ENCODE results near the gene ELK4.

The ELK4 gene

GRCh38 chr1:205584732-205585131 is 47.1 kb downstream of the ELK4 start:
- DNase-seq (ENCODE audit: insufficient read length, low spot score) (no peak), FAIRE-seq (no peak)

GRCh38 chr1:205583461-205584130 is 48.2 kb downstream of the ELK4 start:
- FAIRE-seq (no peak), DNase-seq (ENCODE audit: insufficient read length, low spot score) (no peak)

- no peak for DNase-seq (ENCODE audit: insufficient read length, low spot score)
Measured at GRCh38 chr1:205582471-205583291, 49.1 kb downstream of the ELK4 start.

GRCh38 chr1:205582046-205582445 is 49.8 kb downstream of the ELK4 start:
- FAIRE-seq, result no peak

More at GRCh38 chr1:205582471-205583291, 49.1 kb downstream of the ELK4 start:
- FAIRE-seq, result no peak

GRCh38 chr1:205581321-205581980 is 50.4 kb downstream of the ELK4 start:
- FAIRE-seq, result no peak
- no peak for DNase-seq (ENCODE audit: insufficient read length, low spot score)

More at GRCh38 chr1:205582046-205582445, 49.8 kb downstream of the ELK4 start:
- no peak for DNase-seq (ENCODE audit: insufficient read length, low spot score)

GRCh38 chr1:205580923-205581180 is 51.0 kb downstream of the ELK4 start:
- FAIRE-seq, result no peak
- DNase-seq (ENCODE audit: insufficient read length, low spot score), result no peak

- DNase-seq (ENCODE audit: insufficient read length, low spot score) (no peak), FAIRE-seq (no peak)
Measured at GRCh38 chr1:205580140-205580922, 51.5 kb downstream of the ELK4 start.

GRCh38 chr1:205579711-205580110 is 52.1 kb downstream of the ELK4 start:
- DNase-seq (ENCODE audit: insufficient read length, low spot score) (no peak), FAIRE-seq (no peak)

GRCh38 chr1:205578780-205579571 is 52.8 kb downstream of the ELK4 start:
- FAIRE-seq (no peak), DNase-seq (ENCODE audit: insufficient read length, low spot score) (no peak)

- no peak for FAIRE-seq
- no peak for DNase-seq (ENCODE audit: insufficient read length, low spot score)
Measured at GRCh38 chr1:205577874-205578658, 53.7 kb downstream of the ELK4 start.

GRCh38 chr1:205576805-205577761 is 54.7 kb downstream of the ELK4 start:
- DNase-seq (ENCODE audit: insufficient read length, low spot score) (no peak), FAIRE-seq (no peak)

GRCh38 chr1:205576011-205576410 is 55.8 kb downstream of the ELK4 start:
- no peak for DNase-seq (ENCODE audit: insufficient read length, low spot score)

GRCh38 chr1:205575294-205575885 is 56.4 kb downstream of the ELK4 start:
- FAIRE-seq (no peak), DNase-seq (ENCODE audit: insufficient read length, low spot score) (no peak)

More at GRCh38 chr1:205576011-205576410, 55.8 kb downstream of the ELK4 start:
- no peak for FAIRE-seq

- DNase-seq (ENCODE audit: insufficient read length, low spot score), result no peak
- FAIRE-seq, result no peak
Measured at GRCh38 chr1:205572421-205572820, 59.4 kb downstream of the ELK4 start.

GRCh38 chr1:205571747-205572146 is 60.1 kb downstream of the ELK4 start:
- FAIRE-seq, result no peak
- DNase-seq (ENCODE audit: insufficient read length, low spot score), result no peak

- DNase-seq (ENCODE audit: insufficient read length, low spot score) (no peak), FAIRE-seq (no peak)
Measured at GRCh38 chr1:205570796-205571537, 60.8 kb downstream of the ELK4 start.

- DNase-seq (ENCODE audit: insufficient read length, low spot score) (no peak), FAIRE-seq (no peak)
Measured at GRCh38 chr1:205570173-205570501, 61.7 kb downstream of the ELK4 start.
